NT2/D1 (cell line): ENCODE measurements around the gene EFNA2.

Source experiments
- DNase-seq: peaks from one replicate; pipeline ENCODE4 v3.0.0-alpha.2; 2011; ENCODE audit warnings: low read depth, low spot score
- H3K27me3 ChIP-seq: 2 replicates; pipeline ENCODE4 v1.6.0; 2011; ENCODE audit warnings: mild to moderate bottlenecking; ENCODE audit not compliant: insufficient read length, insufficient read depth
- H3K36me3 ChIP-seq: 2 replicates; pipeline ENCODE4 v1.6.1; 2011; ENCODE audit warnings: mild to moderate bottlenecking, low read length, mixed read lengths; ENCODE audit not compliant: insufficient read depth, insufficient read length
- H3K4me1 ChIP-seq: 2 replicates; pipeline ENCODE4 v1.5.1; 2011; ENCODE audit not compliant: insufficient read depth, insufficient read length
- H3K4me3 ChIP-seq: 2 replicates; pipeline ENCODE4 v1.5.1; 2011; ENCODE audit warnings: low read depth; ENCODE audit not compliant: insufficient read length
- H3K9ac ChIP-seq: 2 replicates; pipeline ENCODE4 v1.6.0; 2011; ENCODE audit warnings: low read depth; ENCODE audit not compliant: insufficient read length
- H3K9me3 ChIP-seq: 2 replicates; pipeline ENCODE4 v1.5.1; 2011; ENCODE audit warnings: mild to moderate bottlenecking, low read length; ENCODE audit not compliant: insufficient read depth
- SUZ12 ChIP-seq: IDR thresholded peaks from 2 replicates; pipeline ENCODE4 v1.6.1; 2011; ENCODE audit not compliant: insufficient read length, insufficient read depth; ENCODE audit errors: extremely low read depth
- YY1 ChIP-seq: IDR thresholded peaks from 2 replicates; pipeline ENCODE4 v1.6.1; 2011; ENCODE audit not compliant: insufficient read length, insufficient read depth
- ZNF274 ChIP-seq: IDR thresholded peaks from 2 replicates; pipeline ENCODE4 v1.6.1; 2011; ENCODE audit warnings: mild to moderate bottlenecking, low read depth, low read length

The EFNA2 gene

DNA sequence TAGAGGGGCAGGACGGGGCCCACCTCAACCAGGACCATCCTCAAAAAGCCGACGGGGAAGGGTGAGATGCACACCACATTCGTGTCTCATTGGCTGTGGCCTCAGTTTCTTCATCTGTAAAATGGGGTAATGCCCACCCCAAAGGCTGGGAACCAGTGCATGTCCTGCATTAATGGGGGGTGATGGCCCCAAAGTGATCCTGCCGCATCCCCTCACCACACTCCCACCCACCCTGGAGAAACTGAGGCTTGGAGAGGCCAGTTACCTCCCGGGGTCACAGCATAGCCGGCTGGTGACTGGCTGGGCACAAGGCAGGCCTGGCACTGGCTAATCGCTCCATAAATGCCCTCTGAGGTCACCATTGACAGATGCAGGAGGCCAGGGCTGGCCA is 37.9 kb upstream of the EFNA2 start:
- Histone ChIP-seq H3K36me3 (peaks cover 47% of the 10 kb centered on the region), H3K27me3 (no peaks in the 10 kb centered on the region), H3K4me1 (peaks cover 24% of the 10 kb centered on the region), H3K9me3 (no peaks in the 10 kb centered on the region), H3K4me3 (peak overlapping the region; percentile 74), H3K9ac (peak overlapping the region; percentile 69)
- TF ChIP-seq SUZ12 (no peak), ZNF274 (no peak), YY1 (no peak)
- DNase-seq, result no peak

DNA sequence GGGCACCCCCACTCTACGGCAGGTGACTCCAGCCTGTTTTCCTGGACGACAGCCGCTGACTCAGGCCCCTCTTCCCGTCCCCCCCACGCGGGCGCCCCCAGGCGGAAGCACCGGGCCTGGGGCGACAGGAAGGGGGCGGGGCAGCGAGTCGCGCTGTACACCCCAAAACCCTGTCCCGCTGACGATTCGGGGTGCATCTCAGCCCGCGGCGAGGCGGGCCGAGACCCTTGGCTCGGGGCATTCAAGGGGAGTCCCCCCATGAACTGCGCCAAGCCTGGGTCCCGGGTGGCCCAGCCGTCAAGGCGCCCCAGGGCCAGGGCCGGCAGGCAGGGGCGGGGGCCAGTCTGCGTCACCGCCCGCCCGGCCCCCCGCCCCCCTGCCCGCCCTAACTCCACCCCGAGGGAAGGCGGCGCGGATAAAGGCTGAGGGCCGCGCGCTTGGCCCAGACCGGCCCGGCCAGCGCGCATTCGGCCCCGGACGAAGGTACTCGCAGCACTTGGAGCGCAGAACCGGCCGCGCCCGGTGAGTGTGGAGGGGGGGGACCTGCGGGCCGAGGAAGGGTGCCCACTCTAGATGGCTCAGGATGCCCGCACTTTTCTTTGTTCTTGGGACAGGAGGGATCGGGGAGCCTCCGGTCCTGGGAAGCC is 37.4 kb upstream of the EFNA2 start, which contains the start of gene MIDN:
Gene MIDN, plus strand, starts transcription at position 445 of the 647 bp plus-strand sequence. CDS start 1,714 bp downstream, outside the sequence.
- no peak for TF ChIP-seq ZNF274
- TF ChIP-seq YY1, result no peak
- TF ChIP-seq SUZ12, result no peak
- DNase-seq, result no peak
- Histone ChIP-seq H3K9ac (peak within 1 kb of the TSS; percentile 93), H3K36me3 (peaks cover 44% of the 10 kb centered on the region), H3K4me1 (peaks cover 24% of the 10 kb centered on the region), H3K4me3 (peak within 1 kb of the TSS; percentile 74), H3K9me3 (no peaks in the 10 kb centered on the region), H3K27me3 (no peaks in the 10 kb centered on the region)

DNA sequence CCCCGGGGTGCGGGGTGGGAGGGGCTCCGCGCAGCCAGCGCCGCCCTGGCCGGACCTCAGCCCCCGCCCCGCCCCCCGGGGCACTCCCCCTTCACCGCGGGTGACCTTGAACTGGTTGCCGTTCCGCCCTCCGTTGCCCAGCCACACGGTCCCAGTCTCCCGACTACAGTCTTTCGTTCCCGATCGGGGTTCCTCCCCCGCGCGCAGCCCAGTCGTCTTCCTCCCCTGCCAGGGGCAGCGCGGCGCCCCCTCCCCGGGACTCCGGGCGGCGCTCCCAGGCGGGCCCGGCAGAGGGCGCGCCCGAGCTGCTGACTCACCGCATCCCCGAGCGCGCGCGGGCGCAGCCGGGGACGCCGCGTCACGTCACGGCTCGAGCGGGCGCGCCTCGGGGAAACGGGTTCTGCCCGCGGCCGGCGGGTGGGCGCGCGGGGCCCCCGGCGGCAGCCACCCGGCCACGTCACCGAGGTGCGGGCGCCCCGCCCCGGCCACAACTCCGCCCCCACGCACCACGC is 36.8 kb upstream of the EFNA2 start:
- Histone ChIP-seq H3K9me3 (no peaks in the 10 kb centered on the region), H3K4me1 (peaks cover 28% of the 10 kb centered on the region), H3K4me3 (peak overlapping the region; percentile 74), H3K9ac (peak overlapping the region; percentile 93), H3K36me3 (peaks cover 44% of the 10 kb centered on the region), H3K27me3 (no peaks in the 10 kb centered on the region)
- no peak for TF ChIP-seq ZNF274
- no peak for TF ChIP-seq YY1
- TF ChIP-seq SUZ12, result no peak
- no peak for DNase-seq

DNA sequence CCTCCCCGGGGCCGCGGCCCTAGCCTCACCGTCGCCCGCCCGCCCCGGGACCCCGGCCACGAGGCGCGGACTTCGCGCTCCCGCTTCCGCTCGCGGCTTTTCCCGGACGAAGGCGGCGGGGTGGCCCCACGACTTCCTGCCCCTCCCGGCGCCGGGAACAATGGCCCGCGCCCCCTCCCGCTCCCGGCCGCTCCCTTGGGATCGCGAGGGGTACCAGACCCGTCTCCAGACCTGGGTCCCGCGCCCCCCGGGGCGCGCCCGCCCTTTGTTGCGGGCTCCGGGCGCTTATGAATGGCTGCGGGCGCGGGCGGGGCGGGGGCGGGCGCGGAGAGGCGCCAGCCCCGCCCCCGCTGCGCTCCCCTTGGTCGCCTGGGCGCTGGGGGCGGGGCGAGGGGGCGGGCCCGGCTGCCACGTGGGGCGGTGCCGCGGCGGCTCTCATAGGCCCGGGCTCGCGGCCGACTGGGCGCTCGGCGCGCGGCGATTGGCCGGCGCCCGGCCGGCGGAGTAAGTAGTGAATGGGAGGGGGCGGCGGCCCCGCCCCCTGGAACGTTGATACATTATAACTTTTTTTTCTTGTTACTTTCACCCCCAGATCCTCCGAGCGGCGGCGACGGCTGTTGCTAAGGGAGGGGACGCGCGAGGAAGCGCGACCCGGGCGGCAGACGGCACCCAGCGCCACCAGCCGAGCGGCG is 36.2 kb upstream of the EFNA2 start:
- H3K36me3 ChIP-seq, result peaks cover 44% of the 10 kb centered on the region

DNA sequence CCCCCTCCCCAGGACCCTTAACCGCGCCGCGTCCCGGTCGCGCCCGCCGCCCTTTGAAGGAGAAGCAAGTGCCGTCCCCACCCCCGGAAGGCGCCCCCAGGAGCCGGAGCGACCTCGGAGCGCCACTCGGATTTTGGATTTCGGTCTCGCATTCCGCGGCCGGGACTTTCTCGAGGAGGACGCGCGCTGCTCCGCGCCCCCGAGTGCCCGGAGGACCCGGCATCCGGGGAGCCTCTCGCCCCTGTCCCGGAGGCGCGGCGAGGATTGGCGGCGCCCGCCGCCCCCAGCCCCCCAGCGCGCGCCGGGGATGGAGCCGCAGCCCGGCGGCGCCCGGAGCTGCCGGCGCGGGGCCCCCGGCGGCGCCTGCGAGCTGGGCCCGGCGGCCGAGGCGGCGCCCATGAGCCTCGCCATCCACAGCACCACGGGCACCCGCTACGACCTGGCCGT is 35.7 kb upstream of the EFNA2 start:
- H3K9ac ChIP-seq, result peak overlapping the region; percentile 92

More for the DNA sequence above, 36.2 kb upstream of the EFNA2 start:
- no peaks in the 10 kb centered on the region for H3K9me3 ChIP-seq
- no peak for TF ChIP-seq YY1
- TF ChIP-seq SUZ12, result no peak
- no peak for TF ChIP-seq ZNF274
- H3K4me1 ChIP-seq, result peaks cover 28% of the 10 kb centered on the region
- peak overlapping the region; percentile 92 for H3K4me3 ChIP-seq
- peak overlapping the region; percentile 93 for H3K9ac ChIP-seq
- peak; percentile 91 for DNase-seq
- no peaks in the 10 kb centered on the region for H3K27me3 ChIP-seq

DNA sequence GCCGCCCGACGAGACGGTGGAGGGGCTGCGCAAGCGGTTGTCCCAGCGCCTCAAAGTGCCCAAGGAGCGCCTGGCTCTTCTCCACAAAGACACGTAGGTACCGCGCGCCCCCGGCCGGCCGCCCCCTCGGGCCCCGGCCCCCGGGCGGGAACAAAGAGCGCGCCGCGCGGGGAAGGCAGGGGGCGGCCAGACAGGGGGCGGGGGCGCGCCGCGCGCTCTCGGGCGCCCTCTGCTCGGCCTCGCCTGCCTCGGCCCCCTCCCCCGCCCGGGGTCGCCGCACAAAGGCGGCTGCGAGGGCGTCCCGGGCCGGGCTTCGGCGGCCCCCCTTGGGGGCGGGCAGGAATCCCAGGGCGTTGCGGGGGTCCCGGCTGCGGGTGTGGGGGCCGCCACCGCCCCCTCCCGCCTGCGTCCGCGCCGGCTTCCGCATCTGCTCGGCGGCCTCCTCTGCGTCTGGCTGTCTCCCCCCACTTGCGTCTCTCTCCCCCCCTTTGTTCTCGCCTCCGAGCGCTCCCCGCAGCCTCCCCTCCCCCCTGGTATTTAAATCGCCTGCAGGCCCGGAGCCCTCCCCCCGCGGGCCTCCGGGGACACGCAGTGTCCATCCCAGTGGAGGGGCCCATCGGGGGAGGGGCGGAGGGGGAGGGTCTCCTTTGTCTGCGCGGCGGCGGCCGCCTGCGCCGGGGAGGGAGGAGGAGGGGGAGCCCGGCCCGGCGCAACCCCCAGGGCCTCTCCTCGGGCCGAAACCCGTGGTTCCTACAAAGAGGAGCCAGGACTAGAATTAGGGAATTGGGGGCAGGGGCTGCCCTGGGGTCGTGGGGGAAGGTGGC is 35.0 kb upstream of the EFNA2 start:
- Histone ChIP-seq H3K9me3 (no peaks in the 10 kb centered on the region), H3K4me3 (peak overlapping the region; percentile 92), H3K36me3 (peaks cover 45% of the 10 kb centered on the region), H3K27me3 (no peaks in the 10 kb centered on the region), H3K4me1 (peaks cover 29% of the 10 kb centered on the region), H3K9ac (peak overlapping the region; percentile 96)
- TF ChIP-seq SUZ12, result no peak
- no peak for TF ChIP-seq YY1
- no peak for TF ChIP-seq ZNF274
- DNase-seq, result peak; percentile 91

More for the DNA sequence above, 35.7 kb upstream of the EFNA2 start:
- Histone ChIP-seq H3K27me3 (no peaks in the 10 kb centered on the region), H3K4me1 (peaks cover 28% of the 10 kb centered on the region), H3K9me3 (no peaks in the 10 kb centered on the region), H3K4me3 (peak overlapping the region; percentile 92), H3K36me3 (peaks cover 44% of the 10 kb centered on the region)
- TF ChIP-seq SUZ12 (no peak), ZNF274 (no peak), YY1 (no peak)
- DNase-seq, result no peak
